Measurements from ENCODE around the gene CCNO. TPM values are rescaled to one million over a fixed set of nuclear protein-coding genes. Genes with fewer than 3 reads are reported as not detected.

CCNO gene
- total and polyA plus RNA-seq, 2 of the 8 experiments (the other 6 are each of a cell fraction or from before 2014, with no cell fraction given), result 0.14 to 0.41 TPM

DNA sequence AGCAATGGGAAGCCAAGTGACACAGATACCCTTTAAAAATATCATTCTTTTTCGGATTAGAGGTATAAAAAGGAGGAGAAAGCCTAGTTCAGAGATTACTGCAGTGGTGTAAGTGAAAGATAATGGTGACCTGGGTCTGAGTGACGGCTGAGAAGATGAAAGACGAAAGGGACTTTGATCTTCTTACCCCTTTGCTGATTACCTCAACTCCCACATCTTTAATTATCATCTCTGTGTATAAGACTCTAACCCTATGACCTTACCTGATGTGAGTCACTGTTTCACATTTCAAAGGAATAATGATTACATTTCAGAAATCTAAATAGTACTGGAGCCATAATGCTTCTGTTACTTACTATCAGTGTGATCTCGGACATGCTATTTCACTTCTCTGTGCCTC is 21.4 kb upstream of the CCNO start:
- Histone ChIP-seq H3K14ac (ENCODE audit: insufficient read length) (no peak overlapping the region), H3K4me1 (replicated peaks in 1 of 4; ENCODE audit: control insufficient read depth in 3 of 4, insufficient read depth in 4 of 4, low read length in 3 of 4) (no peaks in the 10 kb centered on the region), H3K4me2 (ENCODE audit: insufficient read depth in 1 of 2, low read depth in 2 of 2, low read length in 2 of 2) (no peak overlapping the region), H4K8ac (ENCODE audit: extremely low read depth, insufficient read depth, low read length) (no peak overlapping the region), H2BK15ac (ENCODE audit: low read length) (no peak overlapping the region), H3K9me3 (ENCODE audit: insufficient read depth in 2 of 2, low read depth in 1 of 2, low read length in 1 of 2) (no peaks in the 10 kb centered on the region), H3K36me3 (ENCODE audit: control insufficient read depth in 2 of 4, insufficient read depth in 4 of 4, low read length in 3 of 4) (peaks cover 2 to 10% (median 4%) of the 10 kb centered on the region in 4 experiments; a peak in 3 of 8 replicates), H4K5ac (ENCODE audit: insufficient read length, low read depth, low read length) (no peak overlapping the region), H3K79me2 (ENCODE audit: control insufficient read depth in 1 of 2, insufficient read depth in 2 of 2, low read length in 2 of 2) (no peaks in the 10 kb centered on the region), H2BK120ac (replicated peaks; ENCODE audit: low read depth, low read length) (no peak overlapping the region), H3K27ac (ENCODE audit: low read depth, low read length) (no peak overlapping the region), H2BK12ac (ENCODE audit: low read depth, low read length) (no peak overlapping the region), H3K27me3 (replicated peaks in 1 of 4; ENCODE audit: control insufficient read depth in 3 of 4, extremely low read depth in 1 of 4, insufficient read depth in 3 of 4, low read length in 3 of 4) (no peaks in the 10 kb centered on the region), H2BK20ac (ENCODE audit: low read length) (no peak overlapping the region), H4K91ac (replicated peaks; ENCODE audit: insufficient read length, low read length) (no peak overlapping the region), H3K4me3 (ENCODE audit: extremely low read depth in 1 of 4, insufficient read depth in 2 of 4, low read depth in 3 of 4, low read length in 4 of 4) (no peak overlapping the region), H2AK5ac (ENCODE audit: low read depth, low read length) (no peak overlapping the region), H2AFZ (ENCODE audit: low read length) (no peak overlapping the region), H3K4ac (replicated peaks; ENCODE audit: insufficient read length, low read depth, low read length) (no peak overlapping the region), H3K56ac (replicated peaks; ENCODE audit: insufficient read length, low read depth, low read length) (no peak overlapping the region), H4K20me1 (replicated peaks in 1 of 2; ENCODE audit: control insufficient read depth in 1 of 2, insufficient read depth in 2 of 2, low read length in 2 of 2) (no peaks in the 10 kb centered on the region), H3K79me1 (ENCODE audit: low read depth, low read length) (no peaks in the 10 kb centered on the region), H3K23ac (ENCODE audit: insufficient read length) (no peak overlapping the region), H3K23me2 (ENCODE audit: low read depth, low read length) (no peaks in the 10 kb centered on the region), H3K9ac (replicated peaks in 1 of 4; ENCODE audit: extremely low read depth in 1 of 4, low read depth in 3 of 4, low read length in 3 of 4) (no peak overlapping the region), H3K18ac (ENCODE audit: extremely low read depth, low read length) (no peak overlapping the region), H2BK5ac (ENCODE audit: low read depth, low read length) (no peak overlapping the region)
- no peak for DNase-seq (ENCODE audit: low read depth in 1 of 2, low spot score in 2 of 2)
- CTCF ChIA-PET (ENCODE audit: partially characterized antibody), result no interaction called here
- TF ChIP-seq TAF1 (IDR thresholded peaks at IDR 0.05; ENCODE audit: low read depth, low read length) (no peak), SP1 (IDR thresholded peaks at IDR 0.05; ENCODE audit: low read depth, low read length) (no peak), HDAC2 (IDR thresholded peaks at IDR 0.05; ENCODE audit: borderline replicate concordance in 1 of 2, low read depth in 2 of 2, low read length in 2 of 2) (no peak), CBX5 (IDR thresholded peaks at IDR 0.05; ENCODE audit: low read depth, low read length) (no peak), POLR2AphosphoS5 (IDR thresholded peaks at IDR 0.05; ENCODE audit: low read depth, low read length) (no peak), NRF1 (IDR thresholded peaks at IDR 0.05; ENCODE audit: low read depth, low read length) (no peak)
- no peak for FAIRE-seq
- POLR2A ChIA-PET (ENCODE audit: partially characterized antibody), result no interaction called here
- WGBS, 2 experiments (ENCODE audit: extremely low coverage in 1 of 2, insufficient coverage in 1 of 2, insufficient read length in 1 of 2, insufficient replicate concordance in 2 of 2, low coverage in 1 of 2, low lambda C conversion rate in 2 of 2, missing lambda C conversion rate in 1 of 2), result 87% methylated on average over 4 of the region's 4 CpGs; no CpG with 5 or more reads in 1 of the 2 experiments
